GM12874 (cell line): ENCODE results near the gene SVEP1.

ENCODE experiments used
- CTCF ChIP-seq: IDR thresholded peaks from 2 replicates; pipeline ENCODE4 v1.5.1; 2011; ENCODE audit warnings: low read depth, mild to moderate bottlenecking, control low read depth, low read length, moderate library complexity; ENCODE audit not compliant: insufficient read depth

SVEP1 gene

GRCh38 chr9:110555551-110556331 lies 23.8 kb downstream of the SVEP1 start:
- TF ChIP-seq CTCF: no peak

GRCh38 chr9:110546411-110546871 lies 33.1 kb downstream of the SVEP1 start:
- no peak for TF ChIP-seq CTCF

- no peak for TF ChIP-seq CTCF
Measured at GRCh38 chr9:110545705-110546104, 33.8 kb downstream of the SVEP1 start.

GRCh38 chr9:110543631-110544051 lies 35.9 kb downstream of the SVEP1 start:
- TF ChIP-seq CTCF: no peak

GRCh38 chr9:110541950-110542349 lies 37.6 kb downstream of the SVEP1 start:
- no peak for TF ChIP-seq CTCF

- no peak for TF ChIP-seq CTCF
Measured at GRCh38 chr9:110538647-110539041, 40.9 kb downstream of the SVEP1 start.

GRCh38 chr9:110537841-110538646 lies 41.5 kb downstream of the SVEP1 start:
- no peak for TF ChIP-seq CTCF
